ENCODE results near the gene ZDHHC3.
A peak's percentile ranks its signal among the peaks of the same experiment; 100 is the strongest.

Gene ZDHHC3

DNA sequence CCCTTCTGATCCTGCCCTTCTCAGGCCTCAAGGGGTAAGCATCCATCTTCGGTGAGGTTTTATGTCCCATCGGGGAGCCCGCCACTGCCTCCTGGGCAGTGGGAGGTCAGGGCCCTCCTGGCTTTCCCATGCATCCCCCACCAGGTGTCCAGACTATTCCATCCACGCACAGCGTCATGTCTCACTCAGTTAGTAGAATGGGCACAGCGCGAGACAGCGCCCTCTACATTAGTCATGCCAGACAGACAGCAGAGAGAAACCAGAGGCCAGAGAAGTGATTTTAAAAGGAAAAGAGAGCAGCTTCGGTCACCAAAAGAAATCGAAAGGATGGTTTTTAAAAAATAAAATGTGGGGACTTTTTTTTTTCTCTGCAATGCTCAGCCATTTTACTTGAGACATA is 49.8 kb downstream of the ZDHHC3 start:
- DNase-seq: no peak

- no peak for DNase-seq
Measured at GRCh38 chr3:44924457-44925084, 51.4 kb downstream of the ZDHHC3 start.

DNA sequence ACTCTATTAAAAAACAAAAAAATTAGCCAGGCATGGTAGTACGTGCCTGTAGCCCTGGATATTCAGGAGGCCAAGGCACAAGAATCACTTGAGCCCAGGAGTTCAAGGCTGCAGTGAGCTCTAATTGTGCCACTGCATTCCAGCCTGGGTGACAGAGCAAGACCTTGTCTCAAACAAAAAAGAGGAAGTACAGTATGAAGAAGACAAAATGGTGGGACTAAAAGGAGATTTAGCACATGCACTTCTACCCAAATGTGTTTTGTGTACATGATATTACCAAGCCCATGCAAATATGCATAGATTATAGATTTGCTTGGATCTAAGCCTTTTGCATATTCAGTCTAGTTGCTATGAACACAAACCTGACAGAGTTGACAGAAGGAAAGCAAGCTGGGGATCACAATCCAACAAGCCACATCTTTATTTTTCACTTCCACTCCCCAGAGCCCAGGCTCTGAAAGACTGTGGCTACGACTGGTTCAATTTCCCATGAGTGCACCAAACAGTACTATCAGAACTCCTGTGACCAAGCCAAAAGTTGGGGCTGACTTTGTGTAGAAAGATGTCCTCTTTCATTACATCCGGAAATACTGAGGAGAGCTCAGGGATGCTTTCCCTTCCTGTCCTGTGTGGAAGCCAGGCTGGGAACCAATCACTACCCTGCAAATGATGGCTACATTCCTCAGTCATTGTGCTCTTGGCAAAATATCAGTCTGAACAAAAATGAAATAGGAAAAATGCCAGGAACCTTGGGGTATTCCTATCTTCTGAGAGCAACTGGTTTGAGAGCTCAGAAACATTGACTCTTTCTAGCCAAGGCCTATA is 52.1 kb downstream of the ZDHHC3 start:
- no peak for DNase-seq

DNA sequence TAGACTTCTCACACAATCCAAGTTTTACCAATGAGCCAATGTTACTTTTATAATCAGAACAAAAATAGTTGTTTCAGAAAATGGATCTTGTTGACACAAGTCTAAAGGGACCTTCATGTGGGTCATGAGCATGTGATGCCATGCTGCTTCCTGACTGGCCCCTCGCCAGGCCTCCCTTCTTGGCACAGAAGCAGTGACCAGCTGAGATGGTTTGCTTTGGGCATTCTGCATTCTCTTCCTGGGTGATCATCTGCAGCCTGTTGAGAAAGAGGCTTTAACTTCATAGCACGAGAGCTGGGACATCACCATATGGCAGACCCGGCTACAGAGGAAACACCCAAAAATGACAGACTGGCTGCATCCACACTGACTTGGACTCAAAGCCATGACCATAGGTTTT is 55.9 kb downstream of the ZDHHC3 start:
- DNase-seq: no peak

DNA sequence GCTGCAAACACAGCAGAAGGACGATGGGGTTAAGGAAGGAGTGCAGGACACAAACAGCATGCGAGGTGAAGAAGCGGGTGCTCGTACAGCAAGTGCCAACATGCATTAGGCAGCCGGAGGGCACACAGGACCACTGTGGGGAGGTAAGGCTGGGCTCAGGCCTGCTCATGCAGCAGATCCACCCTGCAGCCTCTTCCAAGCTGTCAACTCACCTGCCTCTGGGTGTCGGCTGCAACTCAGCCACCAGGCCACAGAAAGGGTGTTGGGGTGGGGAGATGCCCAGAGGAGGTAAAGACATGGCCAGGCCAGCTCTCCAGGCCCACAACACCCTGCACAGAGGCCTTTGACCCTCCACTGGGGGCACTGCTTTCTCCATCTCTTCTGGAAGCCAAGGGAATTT is 57.4 kb downstream of the ZDHHC3 start:
- no peak for DNase-seq

GRCh38 chr3:44918087-44918486 is 57.9 kb downstream of the ZDHHC3 start:
- DNase-seq: no peak

DNA sequence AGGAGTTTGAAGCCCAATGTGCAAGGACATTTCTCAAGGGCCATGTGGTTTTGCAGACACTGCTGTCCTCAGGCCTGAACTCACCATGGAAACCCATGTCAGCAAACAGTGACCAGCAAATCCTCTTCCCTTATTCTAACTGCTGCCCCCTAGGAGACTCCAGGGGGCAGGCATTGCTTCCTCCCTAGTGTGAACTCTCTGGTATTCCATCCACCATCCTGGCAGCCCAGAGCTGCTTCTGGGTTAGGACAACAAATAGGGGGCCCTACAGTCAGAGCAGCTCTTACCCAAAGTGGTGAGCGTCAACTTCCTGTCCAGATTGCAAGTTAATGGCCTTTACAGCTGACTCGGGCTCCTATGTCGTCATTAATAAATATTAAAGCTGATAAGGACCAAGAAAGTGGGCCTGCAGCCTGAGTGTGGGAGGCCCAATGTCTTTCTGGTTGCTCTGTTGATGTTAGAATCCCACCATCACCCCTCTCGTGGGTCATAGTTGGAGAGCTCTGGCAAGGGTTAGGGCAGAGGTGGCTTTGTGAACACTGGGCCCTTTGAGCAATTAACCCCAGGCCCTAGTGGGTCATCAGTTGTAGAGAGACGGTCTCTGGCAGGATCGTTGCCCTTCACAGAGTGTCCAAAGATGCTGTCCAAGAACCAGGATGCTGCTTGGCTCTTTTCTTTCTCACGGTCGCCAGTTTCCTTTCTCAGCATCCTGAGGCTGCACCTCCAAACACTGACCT is 60.1 kb downstream of the ZDHHC3 start:
- no peak for DNase-seq

- DNase-seq: peak; percentile 5 to 8
Measured at GRCh38 chr3:44914936-44915335, 61.0 kb downstream of the ZDHHC3 start.

- DNase-seq: peak; percentile 61 to 82
Measured at GRCh38 chr3:44913868-44914468, 62.0 kb downstream of the ZDHHC3 start.

DNA sequence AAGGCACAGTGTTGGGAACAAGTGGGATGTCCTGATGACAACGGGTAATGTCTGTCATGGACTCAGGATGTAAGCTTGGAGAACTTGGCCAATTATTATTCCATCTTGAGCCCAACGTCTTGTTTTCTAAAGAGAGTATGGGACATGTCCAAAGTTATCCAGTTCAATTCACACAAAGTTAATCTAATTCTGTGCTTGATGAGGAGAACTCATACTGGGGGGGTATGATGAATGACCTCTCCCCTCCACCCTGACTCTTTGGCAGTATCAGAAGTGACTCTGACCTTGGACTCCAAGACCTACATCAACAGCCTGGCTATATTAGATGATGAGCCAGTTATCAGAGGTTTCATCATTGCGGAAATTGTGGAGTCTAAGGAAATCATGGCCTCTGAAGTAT is 65.3 kb downstream of the ZDHHC3 start:
- DNase-seq: no peak

GRCh38 chr3:44909063-44909462 is 66.9 kb downstream of the ZDHHC3 start:
- no peak for DNase-seq

GRCh38 chr3:44907612-44908011 is 68.4 kb downstream of the ZDHHC3 start:
- DNase-seq: no peak

DNA sequence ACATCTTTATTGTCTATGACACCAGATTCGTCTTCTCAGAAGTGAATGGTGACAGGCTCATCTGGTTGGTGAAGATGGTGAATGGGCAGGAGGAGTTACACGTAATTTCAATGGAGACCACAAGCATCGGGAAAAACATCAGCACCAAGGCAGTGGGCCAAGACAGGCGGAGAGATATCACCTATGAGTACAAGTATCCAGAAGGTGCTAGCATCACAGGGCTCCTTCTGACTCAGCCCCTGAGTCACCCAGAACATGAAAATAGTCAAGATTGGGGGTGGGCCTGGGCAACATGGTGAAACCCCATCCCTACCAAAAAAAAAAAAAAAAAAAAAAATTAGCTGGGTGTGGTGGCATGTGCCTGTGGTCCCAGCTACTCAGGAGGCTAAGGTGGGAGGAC is 69.0 kb downstream of the ZDHHC3 start:
- no peak for DNase-seq

DNA sequence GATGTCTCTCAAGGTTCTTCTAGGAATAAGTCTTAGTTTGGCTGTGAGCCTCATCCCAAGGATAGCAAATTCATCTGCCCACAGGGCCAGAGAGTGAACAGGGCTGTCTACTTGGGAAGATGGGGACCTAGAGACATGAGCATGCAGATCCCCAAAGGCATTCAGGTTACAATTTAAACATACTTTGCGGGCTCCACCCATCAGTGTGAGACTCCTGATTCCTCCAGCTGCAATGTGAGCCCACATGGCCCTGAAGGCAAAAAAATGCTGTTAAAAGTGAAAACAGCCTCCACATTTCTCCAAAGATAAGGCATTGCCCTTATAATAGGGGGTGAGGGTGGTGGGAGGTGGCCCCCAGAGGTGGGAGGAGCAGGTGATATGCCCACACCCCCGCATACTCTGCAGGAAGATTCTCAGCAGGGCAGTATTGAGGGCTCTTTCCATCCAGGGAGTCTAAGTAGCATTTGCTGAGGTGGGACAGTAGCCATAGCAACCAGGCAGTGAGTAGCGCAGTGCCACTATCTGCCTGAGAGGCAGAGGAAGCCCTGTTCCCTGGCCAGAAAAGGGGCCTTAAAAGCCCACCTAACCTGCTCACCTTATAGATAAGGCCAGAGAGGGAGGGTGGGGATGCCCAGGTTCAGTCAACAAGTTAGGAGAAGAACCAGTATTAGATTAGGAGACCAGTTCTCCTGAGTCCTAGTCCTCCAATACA is 70.4 kb downstream of the ZDHHC3 start:
- DNase-seq: no peak

DNA sequence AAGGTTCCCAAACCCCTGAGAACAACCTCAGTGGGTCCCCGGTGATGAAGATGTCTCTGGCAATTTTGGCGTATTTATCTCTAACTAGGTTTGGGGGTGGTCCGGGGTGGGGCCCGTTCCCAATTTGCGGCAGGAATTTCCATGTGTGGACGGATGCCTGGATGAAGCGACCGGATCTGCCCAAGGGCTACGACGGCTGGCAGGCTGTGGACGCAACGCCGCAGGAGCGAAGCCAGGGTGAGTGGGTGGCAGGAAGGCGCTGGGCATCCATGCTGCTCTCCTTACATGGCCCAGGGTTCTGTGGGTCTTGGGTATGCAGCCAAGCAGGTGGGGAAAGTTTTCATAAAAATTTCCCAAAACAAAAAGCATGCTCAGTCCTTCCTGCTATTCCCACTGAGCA is 72.2 kb downstream of the ZDHHC3 start:
- DNase-seq: no peak

- DNase-seq: no peak
Measured at GRCh38 chr3:44903314-44903713, 72.7 kb downstream of the ZDHHC3 start.

DNA sequence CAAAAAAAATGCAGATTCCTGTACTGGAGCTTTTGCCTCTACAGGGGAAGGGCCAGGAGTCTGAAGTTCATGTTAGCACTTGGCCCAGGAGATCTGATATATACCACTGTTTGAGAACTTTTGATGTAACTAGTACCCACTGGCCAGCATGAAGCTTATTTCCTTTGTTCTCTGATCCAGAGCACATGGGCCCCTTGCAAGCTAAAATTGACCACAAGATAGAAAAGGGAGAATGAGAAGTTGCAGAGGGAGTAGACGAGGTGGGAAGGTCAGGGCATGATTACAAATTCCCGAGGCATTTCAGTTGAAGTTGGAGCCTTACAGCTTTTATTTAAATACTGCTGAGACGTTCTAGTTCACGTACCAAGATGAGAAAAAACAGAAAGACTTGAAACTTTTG is 73.3 kb downstream of the ZDHHC3 start:
- DNase-seq: no peak

- DNase-seq: no peak
Measured at GRCh38 chr3:44899683-44900367, 76.1 kb downstream of the ZDHHC3 start.

DNA sequence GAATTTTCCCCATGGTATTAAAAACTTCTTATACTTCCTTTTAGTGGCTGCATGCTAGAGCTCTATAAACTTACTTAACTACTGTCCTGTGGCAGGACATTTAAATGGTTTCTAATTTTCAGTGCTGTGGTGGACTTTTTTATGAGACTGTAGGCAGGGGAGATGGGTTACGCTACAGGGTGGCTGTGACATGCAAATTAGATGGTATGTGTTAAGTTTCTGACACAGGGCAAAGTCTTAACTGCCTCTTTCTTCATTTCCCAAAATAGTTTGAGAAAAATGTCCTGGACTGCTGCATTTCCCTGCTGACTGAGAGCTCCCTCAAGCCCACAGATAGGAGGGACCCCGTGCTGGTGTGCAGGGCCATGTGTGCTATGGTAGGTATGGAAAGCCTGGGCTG is 79.5 kb downstream of the ZDHHC3 start:
- DNase-seq: no peak

GRCh38 chr3:44894485-44894884 is 81.5 kb downstream of the ZDHHC3 start:
- DNase-seq: no peak

GRCh38 chr3:44893097-44893496 is 82.9 kb downstream of the ZDHHC3 start:
- no peak for DNase-seq

GRCh38 chr3:44892689-44893088 is 83.3 kb downstream of the ZDHHC3 start:
- no peak for DNase-seq

All from SHP77 (cell line).